Stomach (tissue), 9 donors: ENCODE measurements around the gene MPPE1. TPM values are rescaled to one million over a fixed set of nuclear protein-coding genes. Genes with fewer than 3 reads are reported as not detected.

Experiments used
- DNase-seq, 2 donors: peaks; one replicate each; pipeline versions ENCODE4 v3.0.0 to v3.0.0-alpha.2; 2013 to 2019
- H3K27ac ChIP-seq, 5 donors: fragments of 200-600 bp in 4 of 5; sonication (generic) in 4 of 5; one replicate each; pipeline ENCODE4 v1.5.1; 2013 to 2019; ENCODE audit warnings: mild to moderate bottlenecking in 1 of 5, moderate library complexity in 1 of 5
- H3K27me3 ChIP-seq, 3 donors: fragments of 200-600 bp; sonication (generic); one replicate each; pipeline ENCODE4 v1.5.1; 2017 to 2019; ENCODE audit warnings: mixed run types in 1 of 3
- H3K36me3 ChIP-seq, 4 donors: fragments of 200-600 bp; sonication (generic); 1 replicate in 3 of 4; 2 replicates in 1 of 4; pipeline ENCODE4 v1.5.1; 2016 to 2019
- H3K4me1 ChIP-seq, 4 donors: fragments of 200-600 bp; sonication (generic); one replicate each; pipeline ENCODE4 v1.5.1; 2016 to 2019
- H3K4me3 ChIP-seq, 4 donors: fragments of 200-600 bp; sonication (generic) in 3 of 4; one replicate each; pipeline ENCODE4 v1.5.1; 2016 to 2019; ENCODE audit warnings: mild to moderate bottlenecking in 1 of 4
- H3K9me3 ChIP-seq, 4 donors: fragments of 200-600 bp; sonication (generic); one replicate each; pipeline ENCODE4 v1.5.1; 2016 to 2019
- CTCF ChIP-seq, 7 experiments: fragments of 450-650 bp in 4 of 7; fragments of 200-600 bp in 3 of 7; sonication (generic) in 3 of 7; IDR thresholded peaks; one replicate each; pipeline ENCODE4 v1.5.1; 2016 to 2019; ENCODE audit warnings: antibody characterized with exemption in 7 of 7, control low read depth in 2 of 7, mild to moderate bottlenecking in 1 of 7
- EP300 ChIP-seq: sonication (generic); formaldehyde crosslinking; IDR thresholded peaks from one replicate; pipeline ENCODE4 v1.6.1; 2017; ENCODE audit warnings: antibody characterized with exemption
- POLR2A ChIP-seq, 4 donors: fragments of 450-650 bp; IDR thresholded peaks; one replicate each; pipeline ENCODE4 v1.6.1; 2016; ENCODE audit warnings: antibody characterized with exemption in 4 of 4, control low read depth in 2 of 4, mild to moderate bottlenecking in 1 of 4, moderate library complexity in 1 of 4
- POLR2AphosphoS5 ChIP-seq, 3 donors: sonication (generic); formaldehyde crosslinking; IDR thresholded peaks; one replicate each; pipeline ENCODE4 v1.6.1; 2016; ENCODE audit warnings: antibody characterized with exemption in 3 of 3
- WGBS, 5 donors: extraction: QIAGEN DNeasy Blood & Tissue Kit in 3 of 5; methylation state at CpG; one replicate each; pipeline versions ENCODE4 v1.1.5 to v1.1.7; 2013 to 2018; 5-methylcytosine and 5-hydroxymethylcytosine counted together
- intact Hi-C: fragments of 100-400 bp; cut with DNase I; formaldehyde crosslinking; loops from one replicate; pipeline ENCODE4 v1.15.1; 2023; ENCODE audit warnings: low total_unique reads
- polyA plus RNA-seq, 3 donors: library from polyadenylated mRNA; stranded (reverse); fragments of 200-250 nt; gene quantifications; one replicate each; pipeline ENCODE4 v1.2.3, GENCODE V29; 2013
- total RNA-seq, 5 donors: library from RNA; depleted of rRNA; stranded (reverse); fragments of >200 nt; gene quantifications; one replicate each; pipeline versions ENCODE4 v1.1.0 to v1.2.3, GENCODE V29; 2014 to 2016
- donor health status: healthy with polysubstance abuse.
- donor health status: Bipolar disorder and iron deficiency.
- donor health status: healthy.

Gene MPPE1
- total and polyA plus RNA-seq, 8 donors = 15.2 to 82.0 (median 32.6) TPM

- Histone ChIP-seq H3K27me3 (no peaks in the 10 kb centered on the region), H3K4me3 (no peak overlapping the region), H3K4me1 (peaks cover 0 to 6% (median 2%) of the 10 kb centered on the region in 4 donors), H3K36me3 (peaks cover 4 to 25% (median 17%) of the 10 kb centered on the region in 4 donors), H3K27ac (peak overlapping the region in 1 of 5 donors; percentile 8), H3K9me3 (no peaks in the 10 kb centered on the region)
- intact Hi-C loops = loop anchor here (10.0 kb wide), 1 partner anchor 138 kb away; no protein-coding TSS in a partner anchor
- peak; percentile 47 to 56 for DNase-seq
- TF ChIP-seq CTCF (IDR thresholded peaks at IDR 0.05) = peak in 4 of 7 experiments; percentile 20 to 51 (median 34)
- peak in 1 of 3 donors; percentile 42 for TF ChIP-seq POLR2AphosphoS5 (IDR thresholded peaks at IDR 0.05)
- no peak for TF ChIP-seq EP300
- WGBS, 5 donors = 33 to 56% (median 47%) methylated on average over 13 of the region's 13 CpGs
Measured at GRCh38 chr18:11872479-11873136, 35.5 kb downstream of the MPPE1 start.

GRCh38 chr18:11871501-11871900, 36.6 kb downstream of the MPPE1 start:
- intact Hi-C loops = loop anchor here (10.0 kb wide), 1 partner anchor 137 kb away; no protein-coding TSS in a partner anchor
- Histone ChIP-seq H3K27me3 (no peaks in the 10 kb centered on the region), H3K4me1 (peaks cover 0 to 6% (median 2%) of the 10 kb centered on the region in 4 donors), H3K27ac (no peak overlapping the region), H3K36me3 (peaks cover under 1 to 15% (median 12%) of the 10 kb centered on the region in 4 donors), H3K9me3 (no peaks in the 10 kb centered on the region), H3K4me3 (no peak overlapping the region)
- TF ChIP-seq POLR2AphosphoS5 (IDR thresholded peaks at IDR 0.05) (peak in 1 of 3 donors; percentile 33), EP300 (no peak)
- DNase-seq = no peak
- WGBS, 5 donors = 32 to 51% (median 43%) methylated on average over 5 of the region's 5 CpGs

GRCh38 chr18:11868230-11868629, 39.9 kb downstream of the MPPE1 start:
- no peaks in the 10 kb centered on the region for H3K9me3 ChIP-seq
- peaks cover 0 to 6% (median 2%) of the 10 kb centered on the region in 4 donors for H3K4me1 ChIP-seq
- no peaks in the 10 kb centered on the region for H3K36me3 ChIP-seq
- no peak overlapping the region for H3K4me3 ChIP-seq
- TF ChIP-seq POLR2A (IDR thresholded peaks at IDR 0.05) (no peak), POLR2AphosphoS5 (IDR thresholded peaks at IDR 0.05) (no peak), EP300 (no peak), CTCF (IDR thresholded peaks at IDR 0.05) (no peak)
- DNase-seq = no peak
- intact Hi-C loops = no loop called here
- no peaks in the 10 kb centered on the region for H3K27me3 ChIP-seq
- WGBS, 5 donors = 90 to 98% (median 94%) methylated on average over 8 of the region's 8 CpGs
- H3K27ac ChIP-seq = no peak overlapping the region

- no peak for DNase-seq
- no peaks in the 10 kb centered on the region for H3K36me3 ChIP-seq
- peaks cover 0 to 5% (median 2%) of the 10 kb centered on the region in 4 donors for H3K4me1 ChIP-seq
- H3K27me3 ChIP-seq = no peaks in the 10 kb centered on the region
- H3K27ac ChIP-seq = no peak overlapping the region
- intact Hi-C loops = no loop called here
- H3K4me3 ChIP-seq = no peak overlapping the region
- TF ChIP-seq POLR2AphosphoS5 (IDR thresholded peaks at IDR 0.05) (no peak), EP300 (no peak), POLR2A (IDR thresholded peaks at IDR 0.05) (no peak), CTCF (IDR thresholded peaks at IDR 0.05) (no peak)
- WGBS, 5 donors = 52 to 60% (median 58%) methylated on average over 5 of the region's 5 CpGs
- no peaks in the 10 kb centered on the region for H3K9me3 ChIP-seq
Measured at GRCh38 chr18:11866764-11867163, 41.4 kb downstream of the MPPE1 start.

- no peak overlapping the region for H3K27ac ChIP-seq
- H3K27me3 ChIP-seq = no peaks in the 10 kb centered on the region
- DNase-seq = no peak
- TF ChIP-seq POLR2AphosphoS5 (IDR thresholded peaks at IDR 0.05) (no peak), CTCF (IDR thresholded peaks at IDR 0.05) (no peak), POLR2A (IDR thresholded peaks at IDR 0.05) (no peak), EP300 (no peak)
- intact Hi-C loops = no loop called here
- H3K9me3 ChIP-seq = no peaks in the 10 kb centered on the region
- 62 to 79% (median 74%) methylated on average over 10 of the region's 10 CpGs for WGBS, 5 donors
- no peak overlapping the region for H3K4me3 ChIP-seq
- H3K4me1 ChIP-seq = peaks cover 0 to 8% (median 2%) of the 10 kb centered on the region in 4 donors
- H3K36me3 ChIP-seq = no peaks in the 10 kb centered on the region
Measured at GRCh38 chr18:11866329-11866728, 41.8 kb downstream of the MPPE1 start.
